HG03565 (cell line): Measurements from ENCODE around the gene ERC2.
"Not testable (repeated sequence)": the region's sequence is repeated elsewhere in the genome, so short reads cannot be mapped to it uniquely, and the experiment has no call there.

Experiments
- ATAC-seq: cut with Tn5 transposase; IDR thresholded peaks from one replicate; pipeline ENCODE4 v1.9.1; 2021; ENCODE audit warnings: mild to moderate bottlenecking, moderate library complexity; ENCODE audit not compliant: unreplicated experiment

ERC2 gene

GRCh38 chr3:56468184-56469106 is at the start of gene ERC2:
Gene ERC2, minus strand, starts transcription at chr3:56468467.
- ATAC-seq = no peak

- ATAC-seq = no peak
These were observed 34.5 kb upstream of the ERC2 start for GRCh38 chr3:56502738-56503137.

- ATAC-seq = not testable (repeated sequence)
These were observed 28.1 kb upstream of the ERC2 start for GRCh38 chr3:56496376-56496775.

- peak; percentile 96 for ATAC-seq
These were observed 26.5 kb upstream of the ERC2 start for GRCh38 chr3:56494679-56495322.

GRCh38 chr3:56491566-56491965 is 23.3 kb upstream of the ERC2 start:
- no peak for ATAC-seq

- no peak for ATAC-seq
These were observed 20.7 kb upstream of the ERC2 start for GRCh38 chr3:56488812-56489600.

GRCh38 chr3:56484525-56485032 is 16.3 kb upstream of the ERC2 start:
- no peak for ATAC-seq

- ATAC-seq = no peak
These were observed 15.9 kb upstream of the ERC2 start for GRCh38 chr3:56484122-56484521.

GRCh38 chr3:56477646-56478045 is 9.4 kb upstream of the ERC2 start:
- ATAC-seq = no peak

- ATAC-seq = no peak
These were observed 8.5 kb upstream of the ERC2 start for GRCh38 chr3:56476771-56477170.

- ATAC-seq = no peak
These were observed 3.5 kb upstream of the ERC2 start for GRCh38 chr3:56471771-56472170.

- ATAC-seq = no peak
These were observed 874 bp upstream of the ERC2 start for GRCh38 chr3:56469141-56469540.

GRCh38 chr3:56467801-56468183 is 475 bp downstream of the ERC2 start:
- no peak for ATAC-seq

- peak; percentile 56 for ATAC-seq
These were observed 1.2 kb downstream of the ERC2 start for GRCh38 chr3:56467108-56467507.

- no peak for ATAC-seq
These were observed 8.5 kb downstream of the ERC2 start for GRCh38 chr3:56459719-56460118.

GRCh38 chr3:56459104-56459496 is 9.2 kb downstream of the ERC2 start:
- no peak for ATAC-seq

GRCh38 chr3:56458496-56459103 is 9.7 kb downstream of the ERC2 start:
- no peak for ATAC-seq

- no peak for ATAC-seq
These were observed 12.2 kb downstream of the ERC2 start for GRCh38 chr3:56456117-56456516.

GRCh38 chr3:56453011-56453410 is 15.3 kb downstream of the ERC2 start:
- ATAC-seq = no peak

- no peak for ATAC-seq
These were observed 16.2 kb downstream of the ERC2 start for GRCh38 chr3:56452085-56452484.

GRCh38 chr3:56443372-56443771 is 24.9 kb downstream of the ERC2 start:
- no peak for ATAC-seq
